ENCODE measurements around the gene PCMT1.

PCMT1 gene

GRCh38 chr6:149834513-149835481, 85.3 kb downstream of the PCMT1 start:
- Histone ChIP-seq H3K9ac (ENCODE audit: low read length) (no peak overlapping the region), H4K20me1 (ENCODE audit: insufficient read depth, low read length) (no peaks in the 10 kb centered on the region), H3K9me2 (ENCODE audit: low read depth, low read length) (no peaks in the 10 kb centered on the region), H3K79me2 (ENCODE audit: insufficient read depth, low read length) (no peaks in the 10 kb centered on the region), H3K4me3 (ENCODE audit: low read depth, low read length, poor library complexity, severe bottlenecking) (no peak overlapping the region), H3K36me3 (ENCODE audit: insufficient read depth, low read length) (no peaks in the 10 kb centered on the region), H2AFZ (ENCODE audit: low read length) (no peak overlapping the region), H3K4me1 (ENCODE audit: insufficient read depth, low read length, severe bottlenecking) (no peaks in the 10 kb centered on the region), H3K4me2 (ENCODE audit: low read length) (no peak overlapping the region), H3K27ac (ENCODE audit: low read depth, low read length, poor library complexity, severe bottlenecking) (no peak overlapping the region), H3F3A (ENCODE audit: insufficient read depth, low read length) (no peaks in the 10 kb centered on the region), H3K9me3 (ENCODE audit: low read length) (no peaks in the 10 kb centered on the region), H3K27me3 (ENCODE audit: insufficient read depth, low read length) (peaks cover 4% of the 10 kb centered on the region; the same call in 1 of the 2 replicates)
- TF ChIP-seq, protein P1, sequence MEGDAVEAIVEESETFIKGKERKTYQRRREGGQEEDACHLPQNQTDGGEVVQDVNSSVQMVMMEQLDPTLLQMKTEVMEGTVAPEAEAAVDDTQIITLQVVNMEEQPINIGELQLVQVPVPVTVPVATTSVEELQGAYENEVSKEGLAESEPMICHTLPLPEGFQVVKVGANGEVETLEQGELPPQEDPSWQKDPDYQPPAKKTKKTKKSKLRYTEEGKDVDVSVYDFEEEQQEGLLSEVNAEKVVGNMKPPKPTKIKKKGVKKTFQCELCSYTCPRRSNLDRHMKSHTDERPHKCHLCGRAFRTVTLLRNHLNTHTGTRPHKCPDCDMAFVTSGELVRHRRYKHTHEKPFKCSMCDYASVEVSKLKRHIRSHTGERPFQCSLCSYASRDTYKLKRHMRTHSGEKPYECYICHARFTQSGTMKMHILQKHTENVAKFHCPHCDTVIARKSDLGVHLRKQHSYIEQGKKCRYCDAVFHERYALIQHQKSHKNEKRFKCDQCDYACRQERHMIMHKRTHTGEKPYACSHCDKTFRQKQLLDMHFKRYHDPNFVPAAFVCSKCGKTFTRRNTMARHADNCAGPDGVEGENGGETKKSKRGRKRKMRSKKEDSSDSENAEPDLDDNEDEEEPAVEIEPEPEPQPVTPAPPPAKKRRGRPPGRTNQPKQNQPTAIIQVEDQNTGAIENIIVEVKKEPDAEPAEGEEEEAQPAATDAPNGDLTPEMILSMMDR (IDR thresholded peaks at IDR 0.05; ENCODE audit: low read length) = peak; percentile 93
- no peak for TF ChIP-seq EZH2 (IDR thresholded peaks at IDR 0.05; ENCODE audit: borderline replicate concordance, low read length)

- Histone ChIP-seq H3K4me1 (ENCODE audit: insufficient read depth, low read length, severe bottlenecking) (no peaks in the 10 kb centered on the region), H3K27me3 (ENCODE audit: insufficient read depth, low read length) (0 out of 2 replicates have a peak, but pooled peaks cover 8% of the 10 kb centered on the region), H3K4me3 (ENCODE audit: low read depth, low read length, poor library complexity, severe bottlenecking) (no peak overlapping the region), H3K9me2 (ENCODE audit: low read depth, low read length) (no peaks in the 10 kb centered on the region), H3F3A (ENCODE audit: insufficient read depth, low read length) (no peaks in the 10 kb centered on the region), H3K4me2 (ENCODE audit: low read length) (no peak overlapping the region), H3K36me3 (ENCODE audit: insufficient read depth, low read length) (no peaks in the 10 kb centered on the region), H3K9me3 (ENCODE audit: low read length) (no peaks in the 10 kb centered on the region), H3K79me2 (ENCODE audit: insufficient read depth, low read length) (no peaks in the 10 kb centered on the region), H3K27ac (ENCODE audit: low read depth, low read length, poor library complexity, severe bottlenecking) (no peak overlapping the region), H2AFZ (ENCODE audit: low read length) (no peak overlapping the region), H3K9ac (ENCODE audit: low read length) (no peak overlapping the region), H4K20me1 (ENCODE audit: insufficient read depth, low read length) (no peaks in the 10 kb centered on the region)
- TF ChIP-seq, protein P1 (IDR thresholded peaks at IDR 0.05; ENCODE audit: low read length) = peak; percentile 81
- TF ChIP-seq EZH2 (IDR thresholded peaks at IDR 0.05; ENCODE audit: borderline replicate concordance, low read length) = no peak
These were observed 91.0 kb downstream of the PCMT1 start for GRCh38 chr6:149840345-149841075.

DNA sequence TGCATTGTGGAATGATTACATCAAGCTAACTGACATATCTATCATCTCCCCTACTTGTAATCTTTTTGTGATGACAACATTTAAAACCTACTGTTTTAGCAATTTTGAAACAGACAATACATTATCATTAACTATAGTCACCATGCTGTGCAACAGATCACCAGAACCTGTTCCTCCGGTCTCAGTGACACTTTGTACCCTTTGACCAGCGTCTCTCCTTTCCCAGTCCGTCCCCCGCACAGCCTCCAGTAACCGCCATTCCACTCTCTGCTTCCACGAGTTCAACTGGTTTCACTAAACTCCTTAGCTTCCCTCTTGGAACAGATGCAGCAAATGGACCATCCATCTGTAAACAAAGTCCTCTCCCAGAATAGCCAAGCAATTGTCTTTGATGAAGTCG, 92.8 kb downstream of the PCMT1 start:
- Histone ChIP-seq H3K4me3 (ENCODE audit: low read depth, low read length, poor library complexity, severe bottlenecking) (no peak overlapping the region), H3K36me3 (ENCODE audit: insufficient read depth, low read length) (no peaks in the 10 kb centered on the region)

More for the DNA sequence above, 92.8 kb downstream of the PCMT1 start:
- Histone ChIP-seq H3K27me3 (ENCODE audit: insufficient read depth, low read length) (0 out of 2 replicates have a peak, but pooled peaks cover 4% of the 10 kb centered on the region), H3K27ac (ENCODE audit: low read depth, low read length, poor library complexity, severe bottlenecking) (no peak overlapping the region), H3K4me1 (ENCODE audit: insufficient read depth, low read length, severe bottlenecking) (no peaks in the 10 kb centered on the region), H2AFZ (ENCODE audit: low read length) (no peak overlapping the region), H3K9ac (ENCODE audit: low read length) (no peak overlapping the region), H3K9me2 (ENCODE audit: low read depth, low read length) (no peaks in the 10 kb centered on the region), H3K9me3 (ENCODE audit: low read length) (no peaks in the 10 kb centered on the region), H3F3A (ENCODE audit: insufficient read depth, low read length) (no peaks in the 10 kb centered on the region), H4K20me1 (ENCODE audit: insufficient read depth, low read length) (no peaks in the 10 kb centered on the region), H3K79me2 (ENCODE audit: insufficient read depth, low read length) (no peaks in the 10 kb centered on the region), H3K4me2 (ENCODE audit: low read length) (no peak overlapping the region)
- no peak for TF ChIP-seq EZH2 (IDR thresholded peaks at IDR 0.05; ENCODE audit: borderline replicate concordance, low read length)
- TF ChIP-seq, protein P1 (IDR thresholded peaks at IDR 0.05; ENCODE audit: low read length) = no peak

Data from OCI-LY1 (cell line).